ENCODE measurements around the gene DLGAP1. TPM values are rescaled to one million over a fixed set of nuclear protein-coding genes. Genes with fewer than 3 reads are reported as not detected.

DLGAP1 gene
- total and polyA plus RNA-seq, 2 of the 13 experiments (the other 11 are each of a cell fraction or from before 2014, with no cell fraction given): 0.01 TPM; not detected in 1

DNA sequence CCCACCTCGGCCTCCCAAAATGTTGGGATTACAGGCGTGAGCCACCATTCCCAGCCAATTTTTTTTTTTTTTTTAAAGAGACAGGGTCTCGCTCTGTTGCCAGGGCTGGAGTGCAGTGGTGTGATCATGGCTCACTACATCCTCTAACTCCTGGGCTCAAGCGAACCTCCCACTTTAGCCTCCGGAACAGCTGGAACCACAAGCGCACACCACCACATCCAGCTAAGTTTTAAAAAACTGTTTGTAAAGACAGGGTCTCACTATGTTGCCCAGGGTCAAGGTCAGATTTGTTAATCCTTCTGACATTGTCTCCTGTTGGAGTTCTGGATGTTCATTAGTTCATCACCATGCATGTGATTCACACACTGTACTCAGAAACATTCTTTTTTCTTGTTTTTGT is 855.2 kb downstream of the DLGAP1 start (continued):
- TF ChIP-seq, protein P1, sequence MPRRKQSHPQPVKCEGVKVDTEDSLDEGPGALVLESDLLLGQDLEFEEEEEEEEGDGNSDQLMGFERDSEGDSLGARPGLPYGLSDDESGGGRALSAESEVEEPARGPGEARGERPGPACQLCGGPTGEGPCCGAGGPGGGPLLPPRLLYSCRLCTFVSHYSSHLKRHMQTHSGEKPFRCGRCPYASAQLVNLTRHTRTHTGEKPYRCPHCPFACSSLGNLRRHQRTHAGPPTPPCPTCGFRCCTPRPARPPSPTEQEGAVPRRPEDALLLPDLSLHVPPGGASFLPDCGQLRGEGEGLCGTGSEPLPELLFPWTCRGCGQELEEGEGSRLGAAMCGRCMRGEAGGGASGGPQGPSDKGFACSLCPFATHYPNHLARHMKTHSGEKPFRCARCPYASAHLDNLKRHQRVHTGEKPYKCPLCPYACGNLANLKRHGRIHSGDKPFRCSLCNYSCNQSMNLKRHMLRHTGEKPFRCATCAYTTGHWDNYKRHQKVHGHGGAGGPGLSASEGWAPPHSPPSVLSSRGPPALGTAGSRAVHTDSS (CRISPR knock-in tag; conservative IDR thresholded peaks at IDR 0.05): no peak
- no peak for TF ChIP-seq MBNL3 (CRISPR knock-in tag; conservative IDR thresholded peaks at IDR 0.05)
- TF ChIP-seq SPEN (CRISPR knock-in tag; IDR thresholded peaks at IDR 0.05; ENCODE audit: low read depth): no peak
- TF ChIP-seq, protein P2, sequence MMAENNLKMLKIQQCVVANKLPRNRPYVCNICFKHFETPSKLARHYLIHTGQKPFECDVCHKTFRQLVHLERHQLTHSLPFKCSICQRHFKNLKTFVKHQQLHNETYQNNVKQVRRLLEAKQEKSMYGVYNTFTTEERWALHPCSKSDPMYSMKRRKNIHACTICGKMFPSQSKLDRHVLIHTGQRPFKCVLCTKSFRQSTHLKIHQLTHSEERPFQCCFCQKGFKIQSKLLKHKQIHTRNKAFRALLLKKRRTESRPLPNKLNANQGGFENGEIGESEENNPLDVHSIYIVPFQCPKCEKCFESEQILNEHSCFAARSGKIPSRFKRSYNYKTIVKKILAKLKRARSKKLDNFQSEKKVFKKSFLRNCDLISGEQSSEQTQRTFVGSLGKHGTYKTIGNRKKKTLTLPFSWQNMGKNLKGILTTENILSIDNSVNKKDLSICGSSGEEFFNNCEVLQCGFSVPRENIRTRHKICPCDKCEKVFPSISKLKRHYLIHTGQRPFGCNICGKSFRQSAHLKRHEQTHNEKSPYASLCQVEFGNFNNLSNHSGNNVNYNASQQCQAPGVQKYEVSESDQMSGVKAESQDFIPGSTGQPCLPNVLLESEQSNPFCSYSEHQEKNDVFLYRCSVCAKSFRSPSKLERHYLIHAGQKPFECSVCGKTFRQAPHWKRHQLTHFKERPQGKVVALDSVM (CRISPR knock-in tag; IDR thresholded peaks at IDR 0.05): peak; percentile 79
- TF ChIP-seq ZNF550 (CRISPR knock-in tag; IDR thresholded peaks at IDR 0.05; ENCODE audit: borderline replicate concordance): no peak
- no peak for TF ChIP-seq ZNF557 (CRISPR knock-in tag; IDR thresholded peaks at IDR 0.05)
- TF ChIP-seq KAT2B (IDR thresholded peaks at IDR 0.05; ENCODE audit: borderline replicate concordance, low read depth, low read length): no peak
- TF ChIP-seq, protein P3, sequence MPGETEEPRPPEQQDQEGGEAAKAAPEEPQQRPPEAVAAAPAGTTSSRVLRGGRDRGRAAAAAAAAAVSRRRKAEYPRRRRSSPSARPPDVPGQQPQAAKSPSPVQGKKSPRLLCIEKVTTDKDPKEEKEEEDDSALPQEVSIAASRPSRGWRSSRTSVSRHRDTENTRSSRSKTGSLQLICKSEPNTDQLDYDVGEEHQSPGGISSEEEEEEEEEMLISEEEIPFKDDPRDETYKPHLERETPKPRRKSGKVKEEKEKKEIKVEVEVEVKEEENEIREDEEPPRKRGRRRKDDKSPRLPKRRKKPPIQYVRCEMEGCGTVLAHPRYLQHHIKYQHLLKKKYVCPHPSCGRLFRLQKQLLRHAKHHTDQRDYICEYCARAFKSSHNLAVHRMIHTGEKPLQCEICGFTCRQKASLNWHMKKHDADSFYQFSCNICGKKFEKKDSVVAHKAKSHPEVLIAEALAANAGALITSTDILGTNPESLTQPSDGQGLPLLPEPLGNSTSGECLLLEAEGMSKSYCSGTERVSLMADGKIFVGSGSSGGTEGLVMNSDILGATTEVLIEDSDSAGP (CRISPR knock-in tag; IDR thresholded peaks at IDR 0.05; ENCODE audit: borderline replicate concordance): peak; percentile 69; the same call in 1 of the 2 replicates
- TF ChIP-seq MZF1 (CRISPR knock-in tag; IDR thresholded peaks at IDR 0.05; ENCODE audit: borderline replicate concordance): no peak
- TF ChIP-seq ZNF230 (CRISPR knock-in tag; IDR thresholded peaks at IDR 0.05): no peak
- 0 out of 2 replicates have a peak, but pooled peaks have one; percentile 27 for TF ChIP-seq PITX1 (CRISPR knock-in tag; IDR thresholded peaks at IDR 0.05)
- peak; percentile 56 for TF ChIP-seq GATAD2A (CRISPR knock-in tag; IDR thresholded peaks at IDR 0.05)
- TF ChIP-seq HMG20A (CRISPR knock-in tag; IDR thresholded peaks at IDR 0.05; ENCODE audit: borderline replicate concordance): no peak
- TF ChIP-seq ATF7-NPFF (CRISPR knock-in tag; IDR thresholded peaks at IDR 0.05; ENCODE audit: low read depth): no peak
- no peak for TF ChIP-seq ATM (IDR thresholded peaks at IDR 0.05; ENCODE audit: borderline replicate concordance)
- no peak for TF ChIP-seq PHF8 (CRISPR knock-in tag; IDR thresholded peaks at IDR 0.05)
- no peak for TF ChIP-seq NFKB2 (CRISPR knock-in tag; IDR thresholded peaks at IDR 0.05; ENCODE audit: borderline replicate concordance)
- TF ChIP-seq SOX5 (CRISPR knock-in tag; IDR thresholded peaks at IDR 0.05; ENCODE audit: borderline replicate concordance): peak; percentile 36; the same call in 1 of the 2 replicates
- no peak for TF ChIP-seq KDM4B (CRISPR knock-in tag; IDR thresholded peaks at IDR 0.05)
- TF ChIP-seq, protein P4, sequence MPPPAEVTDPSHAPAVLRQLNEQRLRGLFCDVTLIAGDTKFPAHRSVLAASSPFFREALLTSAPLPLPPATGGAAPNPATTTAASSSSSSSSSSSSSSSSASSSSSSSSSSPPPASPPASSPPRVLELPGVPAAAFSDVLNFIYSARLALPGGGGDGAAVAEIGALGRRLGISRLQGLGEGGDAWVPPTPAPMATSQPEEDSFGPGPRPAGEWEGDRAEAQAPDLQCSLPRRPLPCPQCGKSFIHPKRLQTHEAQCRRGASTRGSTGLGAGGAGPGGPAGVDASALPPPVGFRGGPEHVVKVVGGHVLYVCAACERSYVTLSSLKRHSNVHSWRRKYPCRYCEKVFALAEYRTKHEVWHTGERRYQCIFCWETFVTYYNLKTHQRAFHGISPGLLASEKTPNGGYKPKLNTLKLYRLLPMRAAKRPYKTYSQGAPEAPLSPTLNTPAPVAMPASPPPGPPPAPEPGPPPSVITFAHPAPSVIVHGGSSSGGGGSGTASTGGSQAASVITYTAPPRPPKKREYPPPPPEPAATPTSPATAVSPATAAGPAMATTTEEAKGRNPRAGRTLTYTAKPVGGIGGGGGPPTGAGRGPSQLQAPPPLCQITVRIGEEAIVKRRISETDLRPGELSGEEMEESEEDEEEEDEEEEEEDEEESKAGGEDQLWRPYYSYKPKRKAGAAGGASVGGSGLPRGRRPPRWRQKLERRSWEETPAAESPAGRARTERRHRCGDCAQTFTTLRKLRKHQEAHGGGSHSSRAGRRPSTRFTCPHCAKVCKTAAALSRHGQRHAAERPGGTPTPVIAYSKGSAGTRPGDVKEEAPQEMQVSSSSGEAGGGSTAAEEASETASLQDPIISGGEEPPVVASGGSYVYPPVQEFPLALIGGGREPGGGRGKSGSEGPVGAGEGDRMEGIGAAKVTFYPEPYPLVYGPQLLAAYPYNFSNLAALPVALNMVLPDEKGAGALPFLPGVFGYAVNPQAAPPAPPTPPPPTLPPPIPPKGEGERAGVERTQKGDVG (CRISPR knock-in tag; IDR thresholded peaks at IDR 0.05; ENCODE audit: borderline replicate concordance): 0 out of 2 replicates have a peak, but pooled peaks have one; percentile 5

Measured in HepG2 (cell line).